GM23248 (cell line): ENCODE measurements around the gene APOBEC3H.

Source experiments
- EZH2 ChIP-seq: fragments of 200-600 bp; sonication (generic); IDR thresholded peaks from 2 replicates; pipeline ENCODE4 v1.6.1; 2018; ENCODE audit warnings: antibody characterized with exemption, mild to moderate bottlenecking; ENCODE audit not compliant: insufficient read depth, poor library complexity, severe bottlenecking
- EZH2phosphoT487 ChIP-seq: fragments of 200-600 bp; sonication (generic); IDR thresholded peaks from 2 replicates; pipeline ENCODE4 v1.6.1; 2018; ENCODE audit warnings: antibody characterized with exemption, moderate library complexity, mild to moderate bottlenecking, low read depth; ENCODE audit not compliant: insufficient read depth

GRCh38 chr22:39109361-39109760 lies 12.3 kb downstream of the APOBEC3H start:
- TF ChIP-seq EZH2 (no peak), EZH2phosphoT487 (no peak)
